ENCODE measurements around the gene SH3TC1. TPM values are rescaled to one million over a fixed set of nuclear protein-coding genes. Genes with fewer than 3 reads are reported as not detected.
A peak's percentile ranks its signal among the peaks of the same experiment; 100 is the strongest.

Gene SH3TC1
- total RNA-seq (100 to 1,000 TPM in 1 of 7 donors, 10 to 100 TPM in 6; 58.0 to 157 (median 69.4) TPM), polyA plus RNA-seq (10 to 100 TPM; 23.3 to 43.7 (median 23.5) TPM)
- long read RNA-seq, donor 1 = 0 reads
- long read RNA-seq, donor 2 = 0 reads

DNA sequence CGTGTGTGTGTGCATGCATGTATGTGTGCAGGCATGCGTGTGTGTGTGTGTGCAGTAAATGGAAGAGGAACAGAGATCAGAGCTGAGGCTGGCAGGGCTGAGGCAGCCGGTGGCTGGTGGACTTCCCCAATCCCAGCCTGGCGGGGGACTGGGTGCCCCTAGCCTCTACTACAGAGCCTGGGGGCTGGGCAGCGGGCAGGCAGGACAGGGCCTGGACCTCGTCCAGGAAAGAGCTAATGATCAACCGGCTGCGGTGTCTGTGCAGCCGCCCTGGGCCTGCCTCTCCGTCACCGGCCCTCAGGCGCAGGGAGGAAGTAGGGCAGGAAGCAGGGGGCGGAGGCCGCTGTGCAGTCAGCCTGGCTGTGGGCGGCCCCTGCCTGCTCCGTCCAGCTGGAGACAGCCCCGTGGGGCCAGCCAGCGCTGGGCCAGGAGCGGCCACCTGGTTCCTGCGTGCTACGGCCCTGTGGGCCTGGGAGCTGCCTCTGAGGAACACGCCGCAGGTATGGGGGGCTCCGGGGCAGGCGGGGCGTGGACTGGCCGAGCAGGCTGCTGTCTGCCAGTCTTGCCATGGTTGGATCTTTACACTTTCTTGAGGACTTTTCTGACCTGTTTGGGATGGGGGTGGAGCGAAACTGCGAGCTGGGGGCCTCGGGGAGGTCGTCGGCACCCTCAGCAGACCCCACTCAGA, at the start of gene SH3TC1:
SH3TC1 (plus strand) TSS at position 385 of the 688 bp plus-strand sequence. CDS start 5,905 bp downstream, outside the sequence.
- 1 to 4% (median 2%) methylated on average over 8 to 32 of the region's 32 CpGs for WGBS, 5 donors
- Histone ChIP-seq H3K4me3 (peak within 1 kb of the TSS; percentile 39 to 69 (median 58)), H3K27me3 (replicated peaks in 1 of 7) (no peaks in the 10 kb centered on the region), H3K27ac (peak within 1 kb of the TSS; percentile 73 to 94 (median 83)), H3K9me3 (no peaks in the 10 kb centered on the region), H3K36me3 (peaks cover 0 to 7% (median 0%) of the 10 kb centered on the region in 6 donors), H3K4me1 (peaks cover 35 to 89% (median 73%) of the 10 kb centered on the region in 6 donors)
- TF ChIP-seq, protein P1, sequence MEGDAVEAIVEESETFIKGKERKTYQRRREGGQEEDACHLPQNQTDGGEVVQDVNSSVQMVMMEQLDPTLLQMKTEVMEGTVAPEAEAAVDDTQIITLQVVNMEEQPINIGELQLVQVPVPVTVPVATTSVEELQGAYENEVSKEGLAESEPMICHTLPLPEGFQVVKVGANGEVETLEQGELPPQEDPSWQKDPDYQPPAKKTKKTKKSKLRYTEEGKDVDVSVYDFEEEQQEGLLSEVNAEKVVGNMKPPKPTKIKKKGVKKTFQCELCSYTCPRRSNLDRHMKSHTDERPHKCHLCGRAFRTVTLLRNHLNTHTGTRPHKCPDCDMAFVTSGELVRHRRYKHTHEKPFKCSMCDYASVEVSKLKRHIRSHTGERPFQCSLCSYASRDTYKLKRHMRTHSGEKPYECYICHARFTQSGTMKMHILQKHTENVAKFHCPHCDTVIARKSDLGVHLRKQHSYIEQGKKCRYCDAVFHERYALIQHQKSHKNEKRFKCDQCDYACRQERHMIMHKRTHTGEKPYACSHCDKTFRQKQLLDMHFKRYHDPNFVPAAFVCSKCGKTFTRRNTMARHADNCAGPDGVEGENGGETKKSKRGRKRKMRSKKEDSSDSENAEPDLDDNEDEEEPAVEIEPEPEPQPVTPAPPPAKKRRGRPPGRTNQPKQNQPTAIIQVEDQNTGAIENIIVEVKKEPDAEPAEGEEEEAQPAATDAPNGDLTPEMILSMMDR (IDR thresholded peaks at IDR 0.05 in 8 of 11, conservative IDR thresholded peaks at IDR 0.05 in 3 of 11) = no peak
- peak; percentile 96 to 97 (median 96) for TF ChIP-seq POLR2AphosphoS5 (IDR thresholded peaks at IDR 0.05)
- TF ChIP-seq POLR2A (IDR thresholded peaks at IDR 0.05) = peak in 2 of 3 donors; percentile 68 to 71
- intact Hi-C loops (cut with DNase I; ENCODE audit: low total_unique reads) = no loop called here
- DNase-seq = peak; percentile 97

DNA sequence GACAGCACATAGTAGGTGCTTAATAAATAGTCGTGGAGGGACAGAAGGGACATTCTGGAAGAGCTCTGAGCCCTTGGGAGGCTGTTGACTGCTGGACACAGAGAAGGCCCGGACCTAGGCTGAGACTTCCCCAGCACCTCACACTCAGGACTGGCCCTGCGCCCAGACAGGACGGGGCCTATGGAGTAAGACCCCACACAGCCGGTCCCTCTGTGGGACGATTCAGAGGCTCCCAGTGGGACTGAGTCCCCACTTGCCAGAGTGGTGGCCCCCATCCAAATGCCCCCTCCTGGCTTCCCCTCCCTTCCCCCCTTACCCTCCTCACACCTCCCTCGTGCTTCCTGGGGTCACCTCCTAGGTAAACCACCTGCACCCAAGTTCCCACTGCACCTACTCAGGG, 49.4 kb upstream of the SH3TC1 start:
- Histone ChIP-seq H3K36me3 (peaks cover 0 to 11% (median 0%) of the 10 kb centered on the region in 6 donors), H3K27me3 (replicated peaks in 1 of 7) (peaks cover 0 to 3% (median 0%) of the 10 kb centered on the region in 7 donors), H3K4me1 (peaks cover 16 to 94% (median 63%) of the 10 kb centered on the region in 6 donors), H3K27ac (peak overlapping the region in 3 of 8 donors; percentile 15 to 61 (median 28)), H3K9me3 (no peaks in the 10 kb centered on the region), H3K4me3 (no peak overlapping the region)
- no peak for TF ChIP-seq POLR2AphosphoS5 (IDR thresholded peaks at IDR 0.05)
- TF ChIP-seq, protein P1 (IDR thresholded peaks at IDR 0.05 in 8 of 11, conservative IDR thresholded peaks at IDR 0.05 in 3 of 11) = no peak
- TF ChIP-seq POLR2A (IDR thresholded peaks at IDR 0.05) = no peak
- intact Hi-C loops (cut with DNase I; ENCODE audit: low total_unique reads) = no loop called here
- WGBS, 5 donors = 62 to 80% (median 74%) methylated on average over 7 of the region's 7 CpGs
- peak; percentile 64 for DNase-seq

DNA sequence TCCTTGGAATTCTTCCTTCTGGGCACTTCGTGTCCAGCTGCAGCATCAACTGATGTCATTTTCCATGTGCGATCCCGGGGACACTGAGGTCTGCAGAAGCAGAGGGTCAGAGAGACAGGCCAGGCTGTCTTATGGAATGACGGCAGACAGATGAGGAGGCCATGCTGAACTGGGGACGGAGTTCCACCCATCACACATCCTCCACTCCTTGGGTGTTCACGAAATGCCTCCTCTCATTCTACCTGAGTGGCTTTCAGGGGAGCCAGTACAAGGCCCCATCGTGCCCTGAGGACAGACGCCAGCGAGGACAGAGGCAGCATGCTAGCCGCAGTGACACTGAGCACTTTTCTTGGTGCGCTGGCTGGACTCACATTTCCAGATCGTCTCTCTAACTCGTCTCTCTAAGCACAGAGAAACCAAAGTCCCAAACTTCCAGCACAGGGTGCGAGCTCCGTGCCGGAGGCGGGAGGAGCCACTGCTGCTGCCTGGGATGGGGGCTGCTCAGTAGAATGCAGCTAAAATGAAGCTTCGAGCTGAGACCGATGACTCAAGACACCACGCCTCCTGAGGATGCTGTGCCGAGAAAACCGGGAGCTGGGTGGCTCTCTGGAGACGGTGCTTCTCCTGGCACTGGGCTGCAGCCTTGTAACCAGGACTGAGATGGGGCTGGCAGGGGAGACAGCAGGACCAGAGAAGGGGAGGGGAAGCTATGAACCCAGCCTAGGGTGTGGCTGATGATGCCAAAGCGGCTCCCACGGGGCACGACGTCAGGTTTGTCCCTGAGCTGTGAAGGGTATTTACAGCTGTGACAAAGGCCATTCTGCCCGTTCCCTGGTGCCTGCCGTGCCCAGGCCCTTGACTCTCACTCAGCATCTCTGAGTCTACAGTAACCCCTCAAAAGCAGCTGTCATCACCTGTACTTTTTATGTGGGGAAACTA, 48.7 kb upstream of the SH3TC1 start:
- intact Hi-C loops (cut with DNase I; ENCODE audit: low total_unique reads) = no loop called here
- peaks cover 0 to 11% (median 0%) of the 10 kb centered on the region in 6 donors for H3K36me3 ChIP-seq
- H3K9me3 ChIP-seq = no peaks in the 10 kb centered on the region
- no peaks in the 10 kb centered on the region for H3K27me3 ChIP-seq (replicated peaks in 1 of 7)
- WGBS, 5 donors = 73 to 89% (median 79%) methylated on average over 22 to 29 of the region's 29 CpGs
- peaks cover 16 to 94% (median 57%) of the 10 kb centered on the region in 6 donors for H3K4me1 ChIP-seq
- TF ChIP-seq, protein P1 (IDR thresholded peaks at IDR 0.05 in 8 of 11, conservative IDR thresholded peaks at IDR 0.05 in 3 of 11) = no peak
- no peak for TF ChIP-seq POLR2A (IDR thresholded peaks at IDR 0.05)
- TF ChIP-seq POLR2AphosphoS5 (IDR thresholded peaks at IDR 0.05) = peak in 2 of 3 donors; percentile 34 to 44
- peak; percentile 75 for DNase-seq
- H3K27ac ChIP-seq = peak overlapping the region in 3 of 8 donors; percentile 11 to 61 (median 19)
- no peak overlapping the region for H3K4me3 ChIP-seq
